C4-2B (cell line): ENCODE measurements around the gene LIN28A.

Experiments
- ZFX ChIP-seq: fragments of 450-650 bp; IDR thresholded peaks from 2 replicates; pipeline ENCODE4 v1.6.1; 2017
- TF ChIP-seq, protein P1 (sequence below): fragments of 450-650 bp; conservative IDR thresholded peaks from 2 replicates; pipeline ENCODE4 v1.5.1; 2017; ENCODE audit warnings: mild to moderate bottlenecking

DNA sequence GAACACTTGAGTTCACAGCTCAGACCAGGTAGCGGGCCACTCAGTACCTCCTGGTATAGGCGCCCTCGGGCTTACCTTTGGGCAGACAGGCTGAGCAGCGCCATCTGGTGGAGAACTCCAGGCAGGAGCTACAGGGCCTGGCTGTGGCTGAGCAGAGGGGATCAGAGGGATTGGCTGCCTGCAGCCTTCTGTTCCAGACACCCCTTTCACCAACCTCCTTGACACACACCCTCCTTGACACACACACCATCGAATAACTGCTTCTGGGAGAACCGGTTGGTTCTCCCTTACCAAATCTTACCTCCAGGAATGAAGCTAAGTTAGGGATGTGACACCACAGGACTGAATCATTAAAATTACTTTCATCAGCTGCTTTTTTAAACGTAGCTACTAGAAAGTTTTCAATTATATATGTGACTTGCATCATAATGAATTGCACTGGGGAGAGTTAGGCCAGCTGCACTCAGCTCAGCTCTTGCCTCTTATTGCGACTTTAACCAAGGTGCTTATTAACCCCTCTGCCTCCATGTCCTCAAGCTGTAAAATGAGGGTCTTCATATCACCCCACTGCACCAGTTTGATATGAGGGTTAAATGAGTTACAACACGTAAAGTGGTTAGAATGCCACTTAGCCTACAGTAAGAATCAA, 6.6 kb downstream of the LIN28A start:
- TF ChIP-seq, protein P1, sequence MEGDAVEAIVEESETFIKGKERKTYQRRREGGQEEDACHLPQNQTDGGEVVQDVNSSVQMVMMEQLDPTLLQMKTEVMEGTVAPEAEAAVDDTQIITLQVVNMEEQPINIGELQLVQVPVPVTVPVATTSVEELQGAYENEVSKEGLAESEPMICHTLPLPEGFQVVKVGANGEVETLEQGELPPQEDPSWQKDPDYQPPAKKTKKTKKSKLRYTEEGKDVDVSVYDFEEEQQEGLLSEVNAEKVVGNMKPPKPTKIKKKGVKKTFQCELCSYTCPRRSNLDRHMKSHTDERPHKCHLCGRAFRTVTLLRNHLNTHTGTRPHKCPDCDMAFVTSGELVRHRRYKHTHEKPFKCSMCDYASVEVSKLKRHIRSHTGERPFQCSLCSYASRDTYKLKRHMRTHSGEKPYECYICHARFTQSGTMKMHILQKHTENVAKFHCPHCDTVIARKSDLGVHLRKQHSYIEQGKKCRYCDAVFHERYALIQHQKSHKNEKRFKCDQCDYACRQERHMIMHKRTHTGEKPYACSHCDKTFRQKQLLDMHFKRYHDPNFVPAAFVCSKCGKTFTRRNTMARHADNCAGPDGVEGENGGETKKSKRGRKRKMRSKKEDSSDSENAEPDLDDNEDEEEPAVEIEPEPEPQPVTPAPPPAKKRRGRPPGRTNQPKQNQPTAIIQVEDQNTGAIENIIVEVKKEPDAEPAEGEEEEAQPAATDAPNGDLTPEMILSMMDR, result peak; percentile 82
- TF ChIP-seq ZFX, result no peak
